A549 (cell line): ENCODE data around the gene EAPP.
"Not testable (repeated sequence)": the region's sequence is repeated elsewhere in the genome, so short reads cannot be mapped to it uniquely, and the experiment has no call there.

ENCODE experiments used
- CEBPB ChIP-seq, 2 experiments: fragments of >200 bp in 1 of 2; sonication (Bioruptor Twin) in 1 of 2; formaldehyde crosslinking in 1 of 2; IDR thresholded peaks; 2 replicates each; pipeline ENCODE4 v1.6.1; 2012 to 2016
- CHD4 ChIP-seq: fragments of 200-600 bp; sonication (generic); IDR thresholded peaks from 2 replicates; pipeline ENCODE4 v1.6.1; 2016; ENCODE audit warnings: antibody characterized with exemption, mild to moderate bottlenecking, borderline replicate concordance
- CTCF ChIP-seq: fragments of >200 bp; sonication (Bioruptor Twin); formaldehyde crosslinking; IDR thresholded peaks from 3 replicates; pipeline ENCODE4 v1.5.1; 2016
- ELK1 ChIP-seq: fragments of 150-350 bp; IDR thresholded peaks from 2 replicates; pipeline ENCODE4 v1.6.1; 2014; ENCODE audit warnings: low read depth, mild to moderate bottlenecking, low read length
- EP300 ChIP-seq, 2 experiments: fragments of >200 bp; sonication (Bioruptor Twin); formaldehyde crosslinking; IDR thresholded peaks; 2 replicates in 1 of 2; 3 replicates in 1 of 2; pipeline ENCODE4 v1.6.1; 2016 to 2017
- KDM1A ChIP-seq: fragments of 200-600 bp; sonication (generic); IDR thresholded peaks from 2 replicates; pipeline ENCODE4 v1.6.1; 2016; ENCODE audit warnings: low read depth, mild to moderate bottlenecking
- MAX ChIP-seq: IDR thresholded peaks from 2 replicates; pipeline ENCODE4 v1.6.1; 2012
- POLR2A ChIP-seq: IDR thresholded peaks from 2 replicates; pipeline ENCODE4 v1.6.1; 2012; ENCODE audit warnings: mild to moderate bottlenecking, low read length
- ZFP36 ChIP-seq: fragments of 450-650 bp; IDR thresholded peaks from 2 replicates; pipeline ENCODE4 v1.6.1; 2014; ENCODE audit warnings: borderline replicate concordance; ENCODE audit not compliant: partially characterized antibody

GRCh38 chr14:34549276-34549966 lies 9.9 kb upstream of the EAPP start:
- not testable (repeated sequence) for TF ChIP-seq CHD4; ZFP36; EP300 (IDR thresholded peaks at IDR 0.05); CTCF; MAX; KDM1A; CEBPB (IDR thresholded peaks at IDR 0.05); POLR2A; ELK1
